ENCODE data around the gene OPRPN. TPM values are rescaled to one million over a fixed set of nuclear protein-coding genes. Genes with fewer than 3 reads are reported as not detected.

The OPRPN gene
- total and polyA plus RNA-seq, 2 donors (not counting 3 experiments of a cell fraction or from before 2014, with no cell fraction given) = not detected

DNA sequence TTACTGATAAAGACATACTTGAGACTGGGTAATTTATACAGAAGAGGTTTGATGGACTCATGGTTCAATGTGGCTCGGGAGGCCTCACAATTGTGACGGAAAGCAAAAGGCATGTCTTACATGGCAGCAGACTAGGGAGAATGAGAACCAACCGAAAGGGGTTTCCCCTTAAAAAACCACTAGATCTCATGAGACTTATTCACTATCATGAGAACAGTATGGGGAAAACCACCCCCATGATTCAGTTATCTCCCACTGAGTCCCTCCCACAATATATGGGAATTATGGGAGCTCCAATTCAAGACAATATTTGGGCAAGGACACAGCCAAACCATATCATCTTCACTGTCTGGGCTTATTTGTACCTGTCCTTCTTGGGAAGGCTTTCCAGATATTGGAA, 51.5 kb downstream of the OPRPN start:
- ChIA-PET CTCF (no interaction called here), POLR2A (no interaction called here)
- no peak overlapping the region for H3K4me3 ChIP-seq (replicated peaks in 1 of 3; ENCODE audit: insufficient read depth in 1 of 3, low read depth in 1 of 3, low read length in 3 of 3)
- dilution Hi-C loops (cut with MboI; ENCODE audit: extremely low pct_ligation_motif_present, low sequenced_read_pairs) (no loop called here), intact Hi-C loops (cut with micrococcal nuclease) (no loop called here)
- BruUV-seq (replicated peaks) = no TSS peak
- no peak overlapping the region for H3K4me2 ChIP-seq (ENCODE audit: insufficient read depth, low read length)
- no peaks in the 10 kb centered on the region for H4K20me1 ChIP-seq (replicated peaks; ENCODE audit: control insufficient read depth, extremely low read depth, insufficient read depth, low read length)
- H3K36me3 ChIP-seq (ENCODE audit: control insufficient read depth in 2 of 2, extremely low read depth in 1 of 2, insufficient read depth in 2 of 2, low read length in 2 of 2) = no peaks in the 10 kb centered on the region
- DNase-seq (ENCODE audit: low read depth, low spot score) (no peak), FAIRE-seq (no peak)
- no peaks in the 10 kb centered on the region for H3K9me3 ChIP-seq (replicated peaks; ENCODE audit: control insufficient read depth, insufficient read depth, low read length)
- H3K9me1 ChIP-seq (replicated peaks; ENCODE audit: control insufficient read depth, extremely low read depth, insufficient read depth, low read length) = no peaks in the 10 kb centered on the region
- no peaks in the 10 kb centered on the region for H3K79me2 ChIP-seq (ENCODE audit: control insufficient read depth, insufficient read depth, low read length)
- TF ChIP-seq, protein P1, sequence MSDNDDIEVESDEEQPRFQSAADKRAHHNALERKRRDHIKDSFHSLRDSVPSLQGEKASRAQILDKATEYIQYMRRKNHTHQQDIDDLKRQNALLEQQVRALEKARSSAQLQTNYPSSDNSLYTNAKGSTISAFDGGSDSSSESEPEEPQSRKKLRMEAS (IDR thresholded peaks at IDR 0.05; ENCODE audit: insufficient read depth, insufficient read length) = no peak
- TF ChIP-seq EZH2 (IDR thresholded peaks at IDR 0.05; ENCODE audit: borderline replicate concordance, low read depth, low read length, severe bottlenecking) = no peak
- no peak overlapping the region for H3K9ac ChIP-seq (replicated peaks; ENCODE audit: extremely low read depth, insufficient read depth, low read length)
- no peaks in the 10 kb centered on the region for H3K4me1 ChIP-seq (ENCODE audit: control insufficient read depth, extremely low read depth, insufficient read depth, low read length)
- no peaks in the 10 kb centered on the region for H3K27me3 ChIP-seq (ENCODE audit: control insufficient read depth in 2 of 2, insufficient read depth in 2 of 2, low read length in 2 of 2)
- H2AFZ ChIP-seq (ENCODE audit: low read depth, low read length) = no peak overlapping the region
- no peak overlapping the region for H3K27ac ChIP-seq (ENCODE audit: insufficient read depth, low read depth, low read length)

DNA sequence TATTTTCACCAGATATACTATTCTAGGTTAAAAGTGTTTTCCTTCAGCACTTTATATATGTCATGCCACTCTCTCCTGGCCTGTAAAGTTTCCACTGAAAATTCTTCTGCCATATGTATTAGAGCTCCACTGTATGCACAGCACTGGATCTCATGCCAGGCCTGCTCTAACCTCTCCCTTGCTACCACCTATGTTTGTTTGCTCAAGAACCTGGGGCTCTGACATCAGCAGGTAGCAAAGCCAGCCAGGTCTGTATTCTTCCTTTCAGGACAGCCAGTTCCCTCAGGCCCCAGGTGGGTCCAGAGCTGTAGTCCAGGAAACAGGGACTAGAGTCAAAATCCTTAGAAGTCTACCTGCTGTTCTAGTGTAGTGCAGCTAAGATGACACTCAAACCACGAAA, 55.2 kb downstream of the OPRPN start:
- intact Hi-C loops (cut with micrococcal nuclease) (no loop called here), dilution Hi-C loops (cut with MboI; ENCODE audit: extremely low pct_ligation_motif_present, low sequenced_read_pairs) (no loop called here)
- no peaks in the 10 kb centered on the region for H3K9me3 ChIP-seq (replicated peaks; ENCODE audit: control insufficient read depth, insufficient read depth, low read length)
- H3K27me3 ChIP-seq (ENCODE audit: control insufficient read depth in 2 of 2, insufficient read depth in 2 of 2, low read length in 2 of 2) = no peaks in the 10 kb centered on the region
- no peak for DNase-seq (ENCODE audit: low read depth, low spot score)
- H3K4me2 ChIP-seq (ENCODE audit: insufficient read depth, low read length) = no peak overlapping the region
- ChIA-PET CTCF (no interaction called here), POLR2A (no interaction called here)
- no peaks in the 10 kb centered on the region for H3K4me1 ChIP-seq (ENCODE audit: control insufficient read depth, extremely low read depth, insufficient read depth, low read length)
- no peak overlapping the region for H3K27ac ChIP-seq (ENCODE audit: insufficient read depth, low read depth, low read length)
- BruUV-seq (replicated peaks) = no TSS peak
- H3K36me3 ChIP-seq (ENCODE audit: control insufficient read depth in 2 of 2, extremely low read depth in 1 of 2, insufficient read depth in 2 of 2, low read length in 2 of 2) = no peaks in the 10 kb centered on the region
- H3K9ac ChIP-seq (replicated peaks; ENCODE audit: extremely low read depth, insufficient read depth, low read length) = no peak overlapping the region
- H3K9me1 ChIP-seq (replicated peaks; ENCODE audit: control insufficient read depth, extremely low read depth, insufficient read depth, low read length) = no peaks in the 10 kb centered on the region
- H3K4me3 ChIP-seq (replicated peaks in 1 of 3; ENCODE audit: insufficient read depth in 1 of 3, low read depth in 1 of 3, low read length in 3 of 3) = no peak overlapping the region
- no peak overlapping the region for H2AFZ ChIP-seq (ENCODE audit: low read depth, low read length)
- no peaks in the 10 kb centered on the region for H3K79me2 ChIP-seq (ENCODE audit: control insufficient read depth, insufficient read depth, low read length)
- H4K20me1 ChIP-seq (replicated peaks; ENCODE audit: control insufficient read depth, extremely low read depth, insufficient read depth, low read length) = no peaks in the 10 kb centered on the region
- no peak for FAIRE-seq
- TF ChIP-seq, protein P2, sequence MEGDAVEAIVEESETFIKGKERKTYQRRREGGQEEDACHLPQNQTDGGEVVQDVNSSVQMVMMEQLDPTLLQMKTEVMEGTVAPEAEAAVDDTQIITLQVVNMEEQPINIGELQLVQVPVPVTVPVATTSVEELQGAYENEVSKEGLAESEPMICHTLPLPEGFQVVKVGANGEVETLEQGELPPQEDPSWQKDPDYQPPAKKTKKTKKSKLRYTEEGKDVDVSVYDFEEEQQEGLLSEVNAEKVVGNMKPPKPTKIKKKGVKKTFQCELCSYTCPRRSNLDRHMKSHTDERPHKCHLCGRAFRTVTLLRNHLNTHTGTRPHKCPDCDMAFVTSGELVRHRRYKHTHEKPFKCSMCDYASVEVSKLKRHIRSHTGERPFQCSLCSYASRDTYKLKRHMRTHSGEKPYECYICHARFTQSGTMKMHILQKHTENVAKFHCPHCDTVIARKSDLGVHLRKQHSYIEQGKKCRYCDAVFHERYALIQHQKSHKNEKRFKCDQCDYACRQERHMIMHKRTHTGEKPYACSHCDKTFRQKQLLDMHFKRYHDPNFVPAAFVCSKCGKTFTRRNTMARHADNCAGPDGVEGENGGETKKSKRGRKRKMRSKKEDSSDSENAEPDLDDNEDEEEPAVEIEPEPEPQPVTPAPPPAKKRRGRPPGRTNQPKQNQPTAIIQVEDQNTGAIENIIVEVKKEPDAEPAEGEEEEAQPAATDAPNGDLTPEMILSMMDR (IDR thresholded peaks at IDR 0.05; ENCODE audit: extremely low read depth in 1 of 2, insufficient read depth in 1 of 2, low read depth in 1 of 2, low read length in 2 of 2) = no peak
- TF ChIP-seq POLR2AphosphoS5 (IDR thresholded peaks at IDR 0.05; ENCODE audit: insufficient read depth, low read depth, low read length) (no peak), POLR2A (IDR thresholded peaks at IDR 0.05; ENCODE audit: low read depth, low read length) (no peak), GATA2 (IDR thresholded peaks at IDR 0.05; ENCODE audit: insufficient read depth, insufficient read length, low read depth, low read length) (no peak), EZH2 (IDR thresholded peaks at IDR 0.05; ENCODE audit: borderline replicate concordance, low read depth, low read length, severe bottlenecking) (no peak), MYC (IDR thresholded peaks at IDR 0.05; ENCODE audit: low read depth, low read length) (no peak), JUN (IDR thresholded peaks at IDR 0.05; ENCODE audit: borderline replicate concordance, insufficient read depth, insufficient read length, low read depth) (no peak), FOS (IDR thresholded peaks at IDR 0.05; ENCODE audit: borderline replicate concordance, insufficient read depth, low read length) (no peak)
- TF ChIP-seq, protein P1 (IDR thresholded peaks at IDR 0.05; ENCODE audit: insufficient read depth, insufficient read length) = no peak
